Measurements from ENCODE around the gene RBM26.

The RBM26 gene

DNA sequence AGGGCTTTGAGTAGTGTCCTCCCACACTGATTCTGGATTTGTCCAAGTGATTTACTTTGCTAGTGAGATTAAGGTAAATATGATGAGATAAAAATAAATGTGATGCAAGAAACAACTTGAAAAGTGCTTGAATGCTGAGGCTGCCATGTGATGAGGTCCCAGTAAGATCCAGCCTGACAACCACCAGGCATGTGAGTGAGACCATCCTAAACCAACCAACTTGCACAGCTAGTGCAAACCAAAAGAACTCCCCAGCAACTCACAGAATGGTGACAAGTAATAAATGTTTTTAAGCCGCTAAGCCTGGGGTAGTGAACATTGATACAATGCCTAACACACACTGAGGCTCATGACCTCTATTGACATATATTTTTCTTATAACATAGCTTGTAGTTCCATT is 13.3 kb upstream of the RBM26 start:
- no peak for DNase-seq (ENCODE audit: low read depth)

GRCh38 chr13:79417741-79418140 is 11.7 kb upstream of the RBM26 start:
- DNase-seq (ENCODE audit: low read depth), result no peak

DNA sequence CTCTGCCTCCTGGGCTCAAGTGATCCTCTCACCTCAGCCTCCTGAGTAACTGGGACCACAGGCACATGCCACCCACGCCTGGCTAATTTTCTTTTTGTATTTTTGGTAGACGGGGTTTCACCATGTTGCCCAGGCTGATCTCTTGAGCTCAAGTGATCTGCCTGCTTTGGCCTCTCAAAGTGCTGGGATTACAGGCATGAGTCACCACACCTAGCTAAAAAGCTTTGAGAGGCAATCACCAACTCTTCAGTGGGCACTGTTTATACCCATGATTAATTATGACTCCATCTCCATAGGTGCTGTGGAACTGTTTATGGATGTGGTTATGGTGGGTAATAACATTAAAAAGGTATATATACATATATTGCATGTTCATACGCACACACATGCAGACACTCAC is 7.5 kb upstream of the RBM26 start:
- no peak for DNase-seq (ENCODE audit: low read depth)

GRCh38 chr13:79409828-79410227 is 3.8 kb upstream of the RBM26 start:
- DNase-seq (ENCODE audit: low read depth), result no peak

DNA sequence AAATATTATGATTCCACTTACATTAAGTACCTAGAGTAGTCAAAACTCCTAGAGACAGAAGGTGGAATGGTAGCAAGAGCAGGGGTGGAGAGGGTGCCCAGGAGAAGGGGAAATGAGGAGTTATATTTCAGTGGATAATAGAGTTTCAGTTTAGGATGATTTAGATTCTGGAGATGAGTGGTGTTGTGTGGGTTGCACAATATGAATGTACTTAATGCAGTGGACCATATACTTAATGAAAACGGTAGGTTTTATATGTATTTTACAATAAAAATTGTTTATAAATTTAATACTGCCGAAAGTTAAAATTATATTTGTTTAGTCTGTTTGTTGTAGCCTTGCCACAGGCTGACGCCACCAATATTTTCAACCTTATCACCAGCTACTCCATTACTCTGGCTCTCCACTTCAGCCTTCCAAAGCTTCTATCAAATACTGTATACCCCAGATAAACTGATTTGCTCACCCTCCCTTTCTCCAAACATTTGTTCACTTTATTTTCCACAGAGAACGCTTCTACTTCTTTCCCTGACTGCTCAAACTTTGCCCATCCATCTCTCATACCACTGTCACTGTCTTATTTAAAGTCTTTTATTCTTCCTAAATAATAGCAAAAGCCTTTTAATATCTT is 1.4 kb upstream of the RBM26 start:
- DNase-seq (ENCODE audit: low read depth), result no peak

DNA sequence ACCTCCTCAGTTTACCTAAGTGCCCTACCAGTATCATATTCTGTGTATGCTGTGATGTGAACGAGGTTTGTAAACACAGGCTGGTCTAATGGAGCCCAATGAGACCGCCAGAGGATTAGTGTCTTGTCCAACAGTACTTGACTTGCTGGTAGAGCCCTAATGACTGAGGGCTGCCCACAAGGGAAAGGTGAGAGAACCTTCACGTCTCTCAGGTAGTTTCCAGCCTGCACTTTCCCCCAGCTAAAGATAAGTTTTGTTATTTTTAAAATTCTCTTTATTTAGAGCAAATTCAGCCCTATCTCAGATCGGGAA is 498 bp upstream of the RBM26 start:
- no peak for DNase-seq (ENCODE audit: low read depth)

- DNase-seq (ENCODE audit: low read depth), result no peak
These were observed 589 bp downstream of the RBM26 start for GRCh38 chr13:79405501-79405830.

DNA sequence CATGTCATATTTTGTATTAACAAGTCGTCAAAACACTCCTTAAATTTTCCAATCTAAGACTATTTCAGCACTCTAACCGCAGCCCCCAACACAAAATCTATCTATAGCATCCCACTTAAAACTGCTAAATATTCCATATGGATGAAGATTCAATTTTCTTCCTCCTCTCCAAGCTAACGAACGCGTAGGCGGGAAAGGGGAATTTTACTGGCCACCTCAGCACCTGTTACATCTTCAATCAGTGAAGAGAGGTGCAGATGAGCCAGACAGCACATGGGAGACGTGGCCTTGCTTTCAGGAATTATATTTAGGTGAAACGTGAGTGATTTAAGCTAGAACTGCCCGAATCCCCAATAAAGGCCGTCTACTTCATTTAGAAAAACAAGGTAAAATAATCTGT is 1.1 kb downstream of the RBM26 start:
- no peak for DNase-seq (ENCODE audit: low read depth)

- DNase-seq (ENCODE audit: low read depth), result no peak
These were observed 1.7 kb downstream of the RBM26 start for GRCh38 chr13:79404361-79404760.

- DNase-seq (ENCODE audit: low read depth), result no peak
These were observed 2.9 kb downstream of the RBM26 start for GRCh38 chr13:79403113-79403512.

GRCh38 chr13:79402679-79403078 is 3.4 kb downstream of the RBM26 start:
- DNase-seq (ENCODE audit: low read depth), result no peak

GRCh38 chr13:79402074-79402635 is 3.9 kb downstream of the RBM26 start:
- no peak for DNase-seq (ENCODE audit: low read depth)

- no peak for DNase-seq (ENCODE audit: low read depth)
These were observed 4.6 kb downstream of the RBM26 start for GRCh38 chr13:79401259-79402070.

- no peak for DNase-seq (ENCODE audit: low read depth)
These were observed 7.1 kb downstream of the RBM26 start for GRCh38 chr13:79398915-79399314.

DNA sequence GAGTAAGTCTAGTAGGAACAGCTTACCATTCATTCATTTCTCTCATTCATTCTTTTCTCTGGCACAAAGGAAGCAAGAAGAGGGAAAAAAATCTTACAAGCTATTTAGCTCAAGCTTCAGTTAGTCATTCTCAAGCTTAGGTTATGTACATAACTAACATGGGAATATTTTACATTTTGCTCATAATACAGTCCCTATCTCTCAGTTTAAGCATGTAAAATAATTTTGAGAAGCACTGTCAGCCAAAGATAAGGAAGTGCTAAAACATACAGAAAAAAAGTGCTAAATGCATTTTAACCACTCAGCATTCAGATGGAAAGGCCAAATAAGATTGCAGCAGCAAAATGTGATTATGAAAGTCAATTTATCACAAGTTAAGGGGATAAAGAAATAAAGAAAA is 7.9 kb downstream of the RBM26 start:
- DNase-seq (ENCODE audit: low read depth), result no peak

DNA sequence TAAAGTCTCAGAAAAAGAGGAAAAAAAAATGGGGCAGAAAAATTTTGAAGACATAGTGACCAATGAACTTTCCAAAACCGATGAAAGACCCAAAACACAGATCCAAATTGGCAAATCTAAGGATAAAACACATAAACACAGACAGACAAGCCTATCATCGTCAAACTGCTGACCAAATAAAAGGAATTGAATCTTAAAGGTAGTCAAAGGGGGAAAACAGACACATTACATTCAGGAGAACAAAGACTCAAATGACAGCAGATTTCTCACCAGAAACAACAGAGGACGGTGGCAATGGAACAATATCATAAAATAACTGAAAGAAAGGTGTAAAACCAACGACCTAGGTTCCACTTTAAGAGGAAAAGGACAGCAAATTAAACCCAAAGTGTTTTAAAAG is 10.2 kb downstream of the RBM26 start:
- DNase-seq (ENCODE audit: low read depth), result no peak

DNA sequence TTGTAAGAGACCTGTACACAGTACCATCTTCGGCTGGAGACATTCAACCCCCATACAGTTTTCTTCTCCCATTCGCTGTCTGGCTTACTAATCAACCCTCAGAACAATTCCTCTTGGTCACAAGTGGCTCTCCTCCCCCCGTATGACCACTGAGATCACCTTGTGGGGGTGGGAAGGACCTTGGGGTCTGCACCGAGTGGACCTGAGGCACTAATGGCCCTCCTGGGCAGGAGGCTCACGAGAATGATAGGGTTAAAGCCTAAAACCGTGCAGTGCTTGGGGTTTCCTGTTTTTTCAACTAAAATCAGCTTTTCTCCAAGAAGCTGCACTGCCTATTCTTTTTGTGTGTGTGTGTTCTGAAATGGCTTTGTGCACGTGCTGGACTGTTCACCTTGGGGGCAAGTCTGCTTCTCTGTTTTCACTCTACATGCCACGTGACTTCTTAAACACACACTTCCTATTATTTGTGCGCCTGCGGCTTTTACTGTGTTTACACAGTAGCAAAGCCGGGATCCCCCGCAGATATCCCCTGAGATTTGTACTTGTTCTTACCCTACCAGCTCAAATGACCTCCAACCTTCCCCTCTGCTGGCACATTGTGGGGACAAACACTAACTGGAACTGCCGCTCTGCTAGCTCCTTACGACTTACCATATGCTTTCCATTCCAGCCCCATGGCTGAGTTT is 12.3 kb downstream of the RBM26 start:
- no peak for DNase-seq (ENCODE audit: low read depth)

DNA sequence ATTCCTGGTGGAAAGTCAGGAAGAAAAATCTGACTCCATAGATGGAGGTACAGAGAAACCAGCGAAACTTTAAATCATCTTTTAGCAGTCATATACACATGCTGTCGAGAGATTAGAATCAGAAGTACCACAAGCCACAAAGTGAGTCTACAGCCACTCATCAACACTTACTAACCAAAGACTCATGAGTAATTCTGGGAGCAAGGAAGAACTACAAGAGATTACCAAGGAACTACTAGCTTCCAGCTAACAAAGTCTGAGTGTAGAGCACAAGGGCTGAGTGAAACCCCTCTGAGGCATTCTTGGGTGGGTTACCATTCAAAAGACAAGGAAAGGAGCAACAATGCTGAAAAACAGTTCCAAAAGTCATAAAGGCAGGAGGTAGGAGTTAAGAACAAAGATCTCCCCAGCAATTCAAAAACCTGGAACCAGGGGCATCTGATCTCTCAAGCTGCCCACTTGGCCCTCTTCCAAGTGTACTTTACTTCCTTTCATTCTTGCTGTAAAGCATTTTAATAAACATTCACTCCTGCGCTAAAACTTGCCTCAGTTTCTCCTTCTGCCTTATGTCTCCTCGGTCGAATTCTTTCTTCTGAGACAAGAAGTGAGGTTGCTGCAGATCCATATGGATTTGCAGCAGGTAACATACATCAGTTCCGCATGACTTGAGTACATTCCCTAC is 13.0 kb downstream of the RBM26 start:
- DNase-seq (ENCODE audit: low read depth), result no peak

- no peak for DNase-seq (ENCODE audit: low read depth)
These were observed 17.0 kb downstream of the RBM26 start for GRCh38 chr13:79389026-79389425.

- DNase-seq (ENCODE audit: low read depth), result no peak
These were observed 18.2 kb downstream of the RBM26 start for GRCh38 chr13:79387853-79388252.

GRCh38 chr13:79386125-79386826 is 19.8 kb downstream of the RBM26 start:
- DNase-seq (ENCODE audit: low read depth), result no peak

DNA sequence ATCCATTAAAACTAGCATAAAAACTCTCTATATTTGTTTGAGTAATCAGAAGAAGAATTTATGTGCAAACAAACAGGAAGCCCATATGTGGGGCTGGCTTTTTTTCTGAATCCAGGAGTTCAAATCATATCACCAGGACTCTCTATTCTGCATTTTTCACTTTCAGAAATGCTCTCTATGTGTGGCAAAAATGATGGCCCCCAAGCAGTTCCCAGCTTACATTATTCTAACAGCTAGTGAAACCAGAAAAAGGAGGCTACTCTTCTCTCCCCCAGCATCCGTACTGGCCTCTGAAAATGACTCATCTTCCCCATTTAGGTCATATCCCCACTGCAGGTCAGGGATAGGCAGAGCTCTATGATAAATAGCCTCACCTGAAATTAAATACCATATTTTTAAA is 20.4 kb downstream of the RBM26 start:
- no peak for DNase-seq (ENCODE audit: low read depth)
